Endothelial cell of umbilical vein (primary cell): ENCODE data around the gene SMIM36. TPM values are rescaled to one million over a fixed set of nuclear protein-coding genes. Genes with fewer than 3 reads are reported as not detected.
"Not testable (repeated sequence)": the region's sequence is repeated elsewhere in the genome, so short reads cannot be mapped to it uniquely, and the experiment has no call there.

Experiments
- BruUV-seq: library from RNA; stranded (reverse); fragments of 400-500 nt; replicated peaks from 2 replicates; lab custom pipeline; 2021; lab: Mats Ljungman, UMichigan
- CTCF ChIA-PET: fragments of 300-600, 350-600 bp; sonication (Branson Sonifier 250); formaldehyde crosslinking; loops from one replicate; lab custom pipeline; 2021; ENCODE audit warnings: antibody characterized with exemption, inconsistent platforms; lab: Charles Lee
- POLR2A ChIA-PET: fragments of 300-600, 350-600 bp; sonication (Branson Sonifier 250); formaldehyde crosslinking; loops from one replicate; lab custom pipeline; 2021; ENCODE audit warnings: antibody characterized with exemption, inconsistent platforms; lab: Charles Lee
- DNase-seq: peaks from one replicate; pipeline ENCODE4 v3.0.0-alpha.2; 2011; ENCODE audit warnings: low read depth, low spot score
- FAIRE-seq: peaks from 2 replicates; lab custom pipeline; 2011; peaks lifted over from hg19 to GRCh38; lab: Jason Lieb, UNC
- H2AFZ ChIP-seq: 2 replicates; pipeline ENCODE4 v1.6.0; 2012; ENCODE audit warnings: low read depth, low read length, control low read depth, inconsistent platforms
- H3K27ac ChIP-seq: 2 replicates; pipeline ENCODE4 v1.5.1; 2011; ENCODE audit warnings: low read depth, mild to moderate bottlenecking, control low read depth, low read length, moderate library complexity; ENCODE audit not compliant: insufficient read depth
- H3K27me3 ChIP-seq, 2 experiments: 2 replicates each; pipeline versions ENCODE4 v1.6.0 to v1.6.1; 2011; ENCODE audit warnings: low read length in 2 of 2, mixed read lengths in 1 of 2; ENCODE audit not compliant: control insufficient read depth in 2 of 2, insufficient read depth in 2 of 2
- H3K36me3 ChIP-seq, 2 experiments: 2 replicates in 1 of 2; 3 replicates in 1 of 2; pipeline ENCODE4 v1.5.1; 2011; ENCODE audit warnings: low read length in 2 of 2, mild to moderate bottlenecking in 1 of 2, moderate library complexity in 1 of 2; ENCODE audit not compliant: control insufficient read depth in 2 of 2, insufficient read depth in 2 of 2; ENCODE audit errors: extremely low read depth in 1 of 2
- H3K4me1 ChIP-seq: 3 replicates; pipeline ENCODE4 v1.5.1; 2011; ENCODE audit warnings: mild to moderate bottlenecking, low read length; ENCODE audit not compliant: control insufficient read depth, insufficient read depth; ENCODE audit errors: extremely low read depth
- H3K4me2 ChIP-seq: 2 replicates; pipeline ENCODE4 v1.6.1; 2011; ENCODE audit warnings: low read length, control low read depth, mixed read lengths; ENCODE audit not compliant: insufficient read depth
- H3K4me3 ChIP-seq, 3 experiments: fragments of 200-600 bp in 1 of 3; sonication (generic), shearing (Covaris generic) in 1 of 3; replicated peaks in 1 of 3; 2 replicates each; pipeline ENCODE4 v1.5.1; 2011 to 2016; ENCODE audit warnings: control low read depth in 3 of 3, low read length in 3 of 3, mild to moderate bottlenecking in 2 of 3, inconsistent platforms in 1 of 3, low read depth in 1 of 3, moderate library complexity in 1 of 3; ENCODE audit not compliant: insufficient read depth in 1 of 3
- H3K79me2 ChIP-seq: 2 replicates; pipeline ENCODE4 v1.6.0; 2012; ENCODE audit warnings: low read length, inconsistent platforms; ENCODE audit not compliant: control insufficient read depth, insufficient read depth
- H3K9ac ChIP-seq: replicated peaks from 2 replicates; pipeline ENCODE3; 2011; ENCODE audit warnings: low read length, control low read depth; ENCODE audit not compliant: insufficient read depth; ENCODE audit errors: extremely low read depth
- H3K9me1 ChIP-seq: replicated peaks from 3 replicates; pipeline ENCODE4 v1.6.0; 2011; ENCODE audit warnings: mild to moderate bottlenecking, low read length; ENCODE audit not compliant: control insufficient read depth, insufficient read depth; ENCODE audit errors: extremely low read depth
- H3K9me3 ChIP-seq: replicated peaks from 2 replicates; pipeline ENCODE4 v1.5.1; 2012; ENCODE audit warnings: low read length, inconsistent platforms; ENCODE audit not compliant: control insufficient read depth, insufficient read depth
- H4K20me1 ChIP-seq: replicated peaks from 2 replicates; pipeline ENCODE3; 2011; ENCODE audit warnings: mild to moderate bottlenecking, low read length; ENCODE audit not compliant: control insufficient read depth, insufficient read depth; ENCODE audit errors: extremely low read depth
- CTCF ChIP-seq, 2 donors: IDR thresholded peaks; 1 replicate in 1 of 2; 2 replicates in 1 of 2; pipeline ENCODE4 v1.5.1; 2011; ENCODE audit warnings: low read length in 2 of 2, mild to moderate bottlenecking in 2 of 2, moderate library complexity in 2 of 2, control low read depth in 1 of 2, inconsistent platforms in 1 of 2, low read depth in 1 of 2; ENCODE audit not compliant: insufficient read depth in 1 of 2; ENCODE audit errors: extremely low read depth in 1 of 2
- EZH2 ChIP-seq: IDR thresholded peaks from 2 replicates; pipeline ENCODE4 v1.6.1; 2012; ENCODE audit warnings: borderline replicate concordance, low read depth, mild to moderate bottlenecking, moderate library complexity, low read length, inconsistent platforms; ENCODE audit not compliant: severe bottlenecking
- FOS ChIP-seq: IDR thresholded peaks from 2 replicates; pipeline ENCODE4 v1.6.1; 2011; ENCODE audit warnings: mild to moderate bottlenecking, low read length, moderate library complexity, borderline replicate concordance; ENCODE audit not compliant: insufficient read depth
- GATA2 ChIP-seq: IDR thresholded peaks from 2 replicates; pipeline ENCODE4 v1.7.0; 2011; ENCODE audit warnings: low read depth, mild to moderate bottlenecking, moderate library complexity, mixed read lengths, low read length; ENCODE audit not compliant: insufficient read length, insufficient read depth
- JUN ChIP-seq: IDR thresholded peaks from 2 replicates; pipeline ENCODE4 v1.6.1; 2011; ENCODE audit warnings: borderline replicate concordance, low read depth; ENCODE audit not compliant: insufficient read length, insufficient read depth
- MAX ChIP-seq: IDR thresholded peaks from 2 replicates; pipeline ENCODE4 v1.6.1; 2011; ENCODE audit not compliant: insufficient read depth, insufficient read length
- MYC ChIP-seq: IDR thresholded peaks from one replicate; pipeline ENCODE4 v1.6.1; 2011; ENCODE audit warnings: mild to moderate bottlenecking, low read depth, low read length
- POLR2A ChIP-seq: IDR thresholded peaks from 2 replicates; pipeline ENCODE4 v1.6.1; 2012; ENCODE audit warnings: low read depth, mild to moderate bottlenecking, control low read depth, low read length
- POLR2AphosphoS5 ChIP-seq: IDR thresholded peaks from 2 replicates; pipeline ENCODE4 v1.6.1; 2012; ENCODE audit warnings: low read depth, mild to moderate bottlenecking, control low read depth, low read length, moderate library complexity; ENCODE audit not compliant: insufficient read depth
- dilution Hi-C: fragments of 300-500 bp; cut with MboI; formaldehyde crosslinking; loops from one replicate; pipeline ENCODE4 v1.15.0; 2019; ENCODE audit warnings: low sequenced_read_pairs; ENCODE audit not compliant: extremely low pct_ligation_motif_present
- intact Hi-C: fragments of 100-400 bp; cut with micrococcal nuclease; formaldehyde crosslinking; loops from one replicate; pipeline ENCODE4 v1.10.0; 2022
- polyA plus RNA-seq, 4 experiments: library from polyadenylated mRNA; depleted of rRNA in 3 of 4; stranded (reverse) in 3 of 4; unstranded in 1 of 4; fragments of >200 nt; gene quantifications; 2 replicates each; pipeline versions ENCODE4 v1.2.1 to v1.2.3, GENCODE V29; 2011 to 2012; ENCODE audit warnings: missing spikeins in 1 of 4
- total RNA-seq: library from RNA; stranded (reverse); gene quantifications from 2 replicates; pipeline ENCODE4 v1.2.3, GENCODE V29; 2021

SMIM36 gene
- total and polyA plus RNA-seq, 2 donors (not counting 3 experiments of a cell fraction or from before 2014, with no cell fraction given), result not detected

- no peak overlapping the region for H3K27ac ChIP-seq
- H3K9me3 ChIP-seq, result no peaks in the 10 kb centered on the region
- H3K36me3 ChIP-seq, result no peaks in the 10 kb centered on the region
- H4K20me1 ChIP-seq, result no peaks in the 10 kb centered on the region
- H3K4me3 ChIP-seq, result no peak overlapping the region
- no peak overlapping the region for H3K4me2 ChIP-seq
- intact Hi-C loops, result no loop called here
- peaks cover 7% of the 10 kb centered on the region for H3K4me1 ChIP-seq
- H3K9ac ChIP-seq, result no peak overlapping the region
- dilution Hi-C loops, result no loop called here
- FAIRE-seq, result no peak
- BruUV-seq, result no TSS peak
- no peak for DNase-seq
- H2AFZ ChIP-seq, result no peak overlapping the region
- ChIA-PET POLR2A (no interaction called here), CTCF (interaction anchor here (1.7 kb wide), 1 partner anchor 82 kb away, joined by 5 read pairs; no protein-coding TSS in a partner anchor)
- H3K79me2 ChIP-seq, result no peaks in the 10 kb centered on the region
- no peak for TF ChIP-seq MYC
- no peak for TF ChIP-seq POLR2AphosphoS5
- TF ChIP-seq FOS, result no peak
- TF ChIP-seq CTCF (IDR thresholded peaks at IDR 0.05; ENCODE audit: extremely low read depth in 1 of 2, insufficient read depth in 1 of 2, low read depth in 1 of 2, low read length in 2 of 2), result no peak
- no peak for TF ChIP-seq JUN
- no peak for TF ChIP-seq MAX
- no peak for TF ChIP-seq POLR2A
- TF ChIP-seq GATA2, result no peak
- no peak for TF ChIP-seq EZH2
- no peaks in the 10 kb centered on the region for H3K9me1 ChIP-seq
- no peaks in the 10 kb centered on the region for H3K27me3 ChIP-seq
Observed at GRCh38 chr17:55432358-55433028, 78.8 kb downstream of the SMIM36 start.

- BruUV-seq, intact Hi-C loops, POLR2A ChIA-PET: not testable (repeated sequence)
Observed at GRCh38 chr17:55431914-55432313, 79.3 kb downstream of the SMIM36 start.

More at GRCh38 chr17:55431914-55432313, 79.3 kb downstream of the SMIM36 start:
- H3K27me3 ChIP-seq, dilution Hi-C loops, H4K20me1 ChIP-seq, H3K36me3 ChIP-seq, H3K79me2 ChIP-seq, H3K9me3 ChIP-seq, H3K27ac ChIP-seq, DNase-seq, H3K9ac ChIP-seq, H3K9me1 ChIP-seq, FAIRE-seq, H3K4me3 ChIP-seq, H2AFZ ChIP-seq, H3K4me1 ChIP-seq, H3K4me2 ChIP-seq: not testable (repeated sequence)
- CTCF ChIA-PET, result interaction anchor here (1.7 kb wide), 1 partner anchor 82 kb away, joined by 5 read pairs; no protein-coding TSS in a partner anchor
